SK-N-SH treated with all-trans-retinoic acid at 6 μM for 48 hours (cell line): ENCODE measurements around the gene DBNDD2.

Experiments
- CSDC2 ChIP-seq: fragments of 250-450 bp; sonication (Bioruptor Pico); IDR thresholded peaks from 2 replicates; pipeline ENCODE4 v1.5.0; 2020; ENCODE audit warnings: mild to moderate bottlenecking, moderate library complexity
- OSR1 ChIP-seq: fragments of 250-450 bp; sonication (Bioruptor Pico); IDR thresholded peaks from 2 replicates; pipeline ENCODE4 v1.8.0; 2022; ENCODE audit warnings: moderate library complexity, mild to moderate bottlenecking, inconsistent platforms
- TOX ChIP-seq: fragments of 250-450 bp; sonication (Bioruptor Pico); IDR thresholded peaks from 2 replicates; pipeline ENCODE4 v1.8.0; 2021; ENCODE audit warnings: mild to moderate bottlenecking, moderate library complexity, borderline replicate concordance

DNA sequence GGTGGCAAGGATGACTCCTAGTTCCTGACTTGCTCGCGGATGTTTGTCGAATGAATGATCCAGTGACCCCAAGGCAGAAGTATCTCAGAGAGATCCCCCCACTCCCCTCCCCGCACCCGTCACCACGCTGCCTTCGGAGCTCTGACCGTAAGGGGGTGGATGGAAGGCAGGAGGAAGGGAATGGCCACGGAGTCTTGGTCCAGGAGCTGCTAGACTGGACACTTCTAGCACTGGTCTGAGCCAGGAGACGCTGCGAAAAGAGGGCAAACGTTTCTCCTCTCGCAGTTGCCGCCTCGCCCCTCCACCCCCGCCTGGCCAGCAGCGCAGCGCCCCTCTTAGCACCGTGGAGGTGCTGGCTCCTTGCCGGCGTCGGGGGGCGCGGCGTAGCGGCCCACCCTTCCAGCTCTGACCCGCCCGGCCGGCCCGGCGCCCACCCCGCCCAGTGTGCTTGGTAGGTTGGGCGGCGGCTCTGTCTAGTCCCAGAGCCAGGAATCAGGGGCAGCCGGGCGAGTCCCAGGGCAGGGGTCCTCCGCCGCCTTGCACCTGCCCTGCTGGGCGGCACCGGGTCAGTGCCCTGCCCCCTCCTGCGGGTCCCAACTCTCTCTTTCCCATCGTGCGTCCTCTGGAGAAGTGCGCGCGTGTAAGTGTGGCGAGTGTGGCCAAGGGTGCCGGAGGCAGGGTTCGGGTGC, 2.4 kb upstream of the DBNDD2 start:
- TF ChIP-seq CSDC2 (no peak), OSR1 (CRISPR knock-in tag) (no peak), TOX (CRISPR knock-in tag) (no peak)
